Measurements from ENCODE around the gene SECISBP2L.
"Not testable (repeated sequence)": the region's sequence is repeated elsewhere in the genome, so short reads cannot be mapped to it uniquely, and the experiment has no call there.

SECISBP2L gene

GRCh38 chr15:48993380-48993779, 52.9 kb downstream of the SECISBP2L start:
- DNase-seq (ENCODE audit: low spot score) = no peak

- no peak for DNase-seq (ENCODE audit: low spot score)
Observed at GRCh38 chr15:48992545-48992944, 53.7 kb downstream of the SECISBP2L start.

- DNase-seq (ENCODE audit: low spot score) = no peak
Observed at GRCh38 chr15:48992096-48992495, 54.1 kb downstream of the SECISBP2L start.

DNA sequence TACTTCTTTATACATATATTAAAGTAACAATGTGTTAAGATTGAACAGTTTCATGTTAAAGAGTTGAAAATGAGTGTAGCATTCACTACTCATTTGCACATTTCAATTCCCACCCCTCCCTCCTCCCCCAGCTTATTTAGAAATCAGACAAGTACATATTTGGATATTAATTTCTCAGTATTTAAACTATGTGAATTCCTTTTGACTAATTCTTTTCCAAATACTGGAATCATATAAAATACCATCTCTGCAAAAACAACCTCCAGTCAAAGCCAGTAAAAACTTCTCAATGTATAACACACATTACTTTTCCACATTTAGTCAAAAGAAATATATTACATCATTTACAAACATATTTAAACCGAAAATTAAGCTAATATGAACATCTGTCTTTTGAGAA, 57.1 kb downstream of the SECISBP2L start:
- DNase-seq (ENCODE audit: low spot score) = no peak

DNA sequence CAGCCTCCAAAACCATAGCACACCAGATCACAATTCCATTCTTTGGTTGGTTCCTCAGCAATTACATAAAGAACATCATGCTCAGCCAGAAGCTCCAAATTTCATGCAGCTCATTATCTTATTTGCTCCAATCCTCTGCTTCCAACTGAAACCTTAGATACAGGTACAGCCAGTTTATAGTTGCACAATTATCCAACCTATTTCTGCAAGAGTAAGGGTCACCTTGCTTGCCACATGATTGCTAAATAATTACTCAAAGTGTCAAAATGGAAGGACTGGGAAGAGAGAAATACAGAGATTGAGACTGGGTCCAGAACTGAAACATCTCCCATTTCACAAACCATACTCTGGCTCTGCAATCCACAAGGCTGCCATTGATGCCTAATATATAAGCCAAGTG, 59.1 kb downstream of the SECISBP2L start:
- no peak for DNase-seq (ENCODE audit: low spot score)

GRCh38 chr15:48986240-48986639, 60.0 kb downstream of the SECISBP2L start:
- no peak for DNase-seq (ENCODE audit: low spot score)

- no peak for DNase-seq (ENCODE audit: low spot score)
Observed at GRCh38 chr15:48985516-48985915, 60.7 kb downstream of the SECISBP2L start.

- DNase-seq (ENCODE audit: low spot score) = no peak
Observed at GRCh38 chr15:48984811-48985352, 61.4 kb downstream of the SECISBP2L start.

DNA sequence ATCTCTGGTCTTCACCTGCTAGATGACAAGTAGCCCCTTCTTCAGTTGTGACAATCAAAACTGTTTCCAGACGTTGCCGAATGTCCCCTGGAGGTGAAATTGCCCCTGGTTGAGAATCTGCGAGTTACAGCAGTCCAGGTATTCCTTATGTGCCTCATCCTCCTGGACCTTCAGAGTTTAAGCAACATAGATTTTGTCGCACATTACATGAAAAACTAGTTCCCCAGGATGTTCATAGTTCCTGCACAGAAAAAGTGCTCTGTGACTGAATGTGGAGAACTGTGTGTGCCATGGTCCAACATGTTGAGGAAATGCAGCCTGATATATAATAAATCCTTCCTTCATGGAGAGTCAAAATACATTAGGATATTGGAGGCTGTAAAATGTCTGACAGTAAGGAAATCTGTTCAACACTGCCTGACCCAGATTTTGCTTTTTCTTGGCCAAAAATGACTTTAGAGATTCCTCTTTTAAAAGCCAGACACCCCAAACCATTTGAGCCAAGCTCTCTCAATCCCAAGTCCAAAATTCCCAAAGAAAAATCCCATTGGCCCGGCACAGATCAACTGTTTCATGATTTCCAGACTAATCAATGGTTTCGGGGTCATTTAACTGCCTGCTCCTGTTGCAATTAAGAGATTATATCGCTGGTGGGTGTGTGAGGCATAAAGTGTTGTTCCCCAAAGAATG, 62.1 kb downstream of the SECISBP2L start:
- no peak for DNase-seq (ENCODE audit: low spot score)

DNA sequence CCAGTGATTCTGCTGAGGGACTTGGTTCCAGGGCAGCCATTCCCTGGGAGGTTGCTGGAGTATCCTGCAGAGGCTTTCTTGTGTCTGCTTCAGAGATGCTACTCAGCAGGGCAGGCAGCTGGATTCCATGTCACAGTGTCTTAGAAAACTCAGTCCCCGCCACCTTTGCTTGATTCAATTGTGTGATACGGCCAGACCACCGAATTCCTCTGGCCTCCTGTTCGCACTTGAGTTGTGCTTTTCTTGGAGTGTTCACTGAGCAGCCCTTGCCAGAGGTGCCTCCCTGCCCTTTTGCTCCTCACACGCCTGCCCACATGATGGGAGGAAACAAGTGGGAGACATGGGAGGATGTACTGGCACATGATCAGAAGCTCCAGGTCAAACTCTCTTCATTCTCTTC, 62.9 kb downstream of the SECISBP2L start:
- DNase-seq (ENCODE audit: low spot score) = no peak

DNA sequence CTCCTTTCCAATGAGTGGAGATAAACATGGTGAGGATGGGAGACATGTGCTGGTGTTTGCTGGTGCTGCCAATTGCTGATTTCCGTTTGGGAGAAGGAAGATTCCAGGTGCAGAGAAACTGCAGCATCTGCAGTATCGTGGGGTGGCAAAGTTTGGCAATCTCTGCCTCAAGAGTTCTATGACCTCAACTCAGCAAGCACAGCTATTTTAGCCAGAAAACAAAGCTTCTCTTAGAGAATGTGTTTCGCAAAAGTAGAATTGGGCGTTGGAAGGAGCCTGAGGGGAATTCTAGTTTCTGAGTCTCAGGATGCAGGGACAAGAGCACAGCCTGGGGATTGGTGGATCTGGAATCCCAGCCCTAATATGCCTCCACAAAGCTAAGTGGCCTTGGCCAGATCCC, 64.3 kb downstream of the SECISBP2L start:
- DNase-seq (ENCODE audit: low spot score) = no peak

DNA sequence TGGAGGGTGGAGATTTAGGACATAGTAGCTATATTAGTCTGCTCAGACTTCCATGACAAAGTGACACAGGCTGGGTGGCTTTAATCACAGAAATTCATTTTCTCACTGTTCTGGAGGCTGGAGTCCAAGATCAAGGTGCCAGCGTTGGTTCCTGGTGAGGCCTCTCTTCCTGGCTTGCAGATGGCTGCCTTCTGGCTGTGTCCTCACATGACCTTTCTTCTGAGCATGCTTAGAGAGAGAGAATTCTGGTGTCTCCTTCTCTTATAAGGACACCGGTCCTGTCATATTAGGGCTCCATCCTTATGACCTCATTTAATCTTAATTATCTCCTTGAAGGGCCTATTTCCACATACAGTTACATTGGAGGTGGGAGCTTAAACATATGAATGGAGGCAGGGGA, 67.6 kb downstream of the SECISBP2L start:
- DNase-seq (ENCODE audit: low spot score) = peak; percentile 32

DNA sequence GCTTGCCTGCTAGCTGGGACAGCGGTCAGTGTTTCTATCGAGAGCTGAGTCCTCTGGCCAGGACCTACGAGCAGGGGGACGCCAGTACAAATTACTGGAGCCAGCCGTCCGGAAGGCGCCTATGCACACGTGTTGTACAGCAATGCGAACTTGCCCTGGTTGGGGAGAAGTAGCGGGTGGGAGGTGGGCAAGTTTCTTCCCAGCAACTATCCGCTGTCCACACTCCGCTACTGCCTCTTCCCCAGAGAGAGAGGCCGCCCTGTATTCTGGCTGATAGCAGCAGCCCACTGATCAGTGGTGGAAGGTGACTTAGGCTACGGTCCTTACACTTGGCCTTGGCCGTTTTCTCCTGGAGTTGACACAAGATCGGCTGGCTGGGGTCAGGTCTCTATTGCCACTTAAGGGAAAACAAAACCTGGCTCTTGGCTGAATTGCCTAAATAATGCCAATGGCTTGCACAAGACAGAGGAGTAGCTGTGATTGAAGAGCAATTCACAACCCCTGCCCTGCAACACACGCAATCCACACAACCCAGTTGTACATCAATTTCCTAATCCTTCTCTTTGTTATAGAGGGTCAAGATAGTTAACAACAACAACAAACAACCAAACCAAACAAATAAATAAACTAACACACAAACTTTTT, 69.7 kb downstream of the SECISBP2L start:
- DNase-seq (ENCODE audit: low spot score) = no peak

DNA sequence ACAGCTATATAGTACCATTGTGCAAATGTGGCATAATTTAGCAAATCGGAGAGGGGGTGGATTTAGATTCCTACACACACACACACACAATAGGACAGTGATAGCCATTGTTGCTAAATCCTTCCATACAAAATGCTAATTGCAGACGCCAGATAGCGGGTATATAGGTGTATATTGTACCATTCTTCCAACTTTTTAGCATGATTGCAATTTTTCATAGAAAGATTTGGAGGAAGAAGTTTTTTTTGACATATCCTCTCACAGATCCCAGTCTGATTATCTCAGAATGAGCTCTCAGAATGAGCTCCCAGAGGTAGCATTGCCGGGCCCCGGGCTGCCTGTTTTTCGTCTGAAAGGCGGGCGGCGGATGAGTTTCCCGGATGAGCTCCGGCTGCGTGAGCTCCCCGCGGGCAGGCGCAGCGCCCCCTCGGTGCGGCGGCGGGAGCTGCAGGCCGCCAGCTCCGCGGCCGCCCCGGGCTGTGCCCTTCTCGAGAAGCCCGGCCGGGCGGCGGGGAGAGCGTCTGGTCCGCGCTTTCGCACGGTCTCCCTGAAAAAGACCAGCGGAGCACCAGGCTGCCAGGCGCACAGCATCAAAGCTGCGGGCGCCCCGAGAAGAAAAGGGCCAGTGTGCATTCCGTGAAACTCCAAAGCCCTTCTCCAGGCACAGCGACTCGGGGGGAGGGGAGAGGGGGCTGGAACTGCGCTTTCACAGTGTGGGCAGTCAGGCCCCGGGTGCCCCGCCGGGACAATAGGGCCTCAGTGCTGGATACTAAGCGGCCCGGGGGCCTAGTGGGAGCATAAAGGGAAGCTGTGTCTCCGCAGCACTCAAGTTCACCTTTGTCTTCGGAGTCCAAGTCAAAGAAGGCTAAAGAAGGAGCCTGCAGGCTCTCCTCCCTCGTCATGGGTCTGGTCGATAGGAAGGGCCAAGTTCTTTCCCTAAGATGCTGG, 70.5 kb downstream of the SECISBP2L start:
- DNase-seq (ENCODE audit: low spot score) = peak; percentile 86

DNA sequence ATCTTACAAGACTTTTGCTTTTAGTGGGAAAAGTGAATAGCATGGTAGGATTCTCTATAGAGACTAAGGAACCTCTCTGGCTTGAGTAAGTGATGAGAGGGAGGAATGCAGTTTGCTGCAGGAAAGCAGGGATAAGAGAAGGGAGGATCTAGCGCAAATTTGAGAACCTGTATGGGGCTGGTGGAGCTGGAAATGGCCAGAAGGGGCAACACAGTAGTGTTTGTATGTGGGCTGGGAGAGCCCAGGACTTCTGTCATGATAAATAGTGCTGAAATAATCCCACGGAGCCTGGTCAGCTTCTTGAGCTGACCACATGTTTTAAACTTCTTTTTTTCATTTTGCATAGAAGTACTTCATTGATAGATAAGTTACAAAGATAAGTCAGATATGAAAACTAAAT, 71.4 kb downstream of the SECISBP2L start:
- DNase-seq (ENCODE audit: low spot score) = peak; percentile 48

DNA sequence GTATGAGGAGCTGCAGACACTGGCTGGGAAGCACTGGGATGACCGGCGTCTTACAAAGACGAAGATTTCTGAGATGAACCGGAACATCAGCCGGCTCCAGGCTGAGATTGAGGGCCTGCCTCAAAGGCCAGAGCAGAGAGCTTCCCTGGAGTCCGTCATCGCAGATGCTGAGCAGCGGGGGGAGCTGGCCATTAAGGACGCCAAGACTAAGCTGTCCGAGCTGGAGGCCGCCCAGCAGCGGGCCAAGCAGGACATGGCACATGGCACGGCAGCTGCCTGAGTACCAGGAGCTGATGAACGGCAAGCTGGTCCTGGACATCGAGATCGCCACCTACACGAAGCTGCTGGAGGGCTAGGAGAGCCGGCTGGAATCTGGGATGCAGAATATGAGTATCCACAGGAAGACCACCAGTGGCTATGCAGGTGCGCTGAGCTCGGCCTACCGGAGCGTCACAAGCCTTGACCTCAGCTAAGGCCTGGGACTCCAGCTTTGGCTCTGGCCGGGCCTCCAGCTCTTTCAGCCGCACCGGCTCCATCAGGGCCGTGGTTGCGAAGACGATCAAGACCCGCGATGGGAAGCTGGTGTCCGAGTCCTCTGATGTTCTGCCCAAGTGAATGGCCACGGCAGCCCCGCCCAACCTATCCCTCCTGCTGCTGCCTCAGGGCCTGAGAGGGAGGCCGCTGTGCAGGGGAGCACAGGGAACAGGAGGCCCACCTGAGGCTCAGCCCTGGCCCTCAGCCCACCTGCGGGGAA, 73.3 kb downstream of the SECISBP2L start:
- DNase-seq (ENCODE audit: low spot score) = no peak

GRCh38 chr15:48970926-48971325, 75.3 kb downstream of the SECISBP2L start:
- DNase-seq (ENCODE audit: low spot score) = not testable (repeated sequence)

- no peak for DNase-seq (ENCODE audit: low spot score)
Observed at GRCh38 chr15:48968066-48968465, 78.2 kb downstream of the SECISBP2L start.

GRCh38 chr15:48967336-48967735, 78.9 kb downstream of the SECISBP2L start:
- no peak for DNase-seq (ENCODE audit: low spot score)

DNA sequence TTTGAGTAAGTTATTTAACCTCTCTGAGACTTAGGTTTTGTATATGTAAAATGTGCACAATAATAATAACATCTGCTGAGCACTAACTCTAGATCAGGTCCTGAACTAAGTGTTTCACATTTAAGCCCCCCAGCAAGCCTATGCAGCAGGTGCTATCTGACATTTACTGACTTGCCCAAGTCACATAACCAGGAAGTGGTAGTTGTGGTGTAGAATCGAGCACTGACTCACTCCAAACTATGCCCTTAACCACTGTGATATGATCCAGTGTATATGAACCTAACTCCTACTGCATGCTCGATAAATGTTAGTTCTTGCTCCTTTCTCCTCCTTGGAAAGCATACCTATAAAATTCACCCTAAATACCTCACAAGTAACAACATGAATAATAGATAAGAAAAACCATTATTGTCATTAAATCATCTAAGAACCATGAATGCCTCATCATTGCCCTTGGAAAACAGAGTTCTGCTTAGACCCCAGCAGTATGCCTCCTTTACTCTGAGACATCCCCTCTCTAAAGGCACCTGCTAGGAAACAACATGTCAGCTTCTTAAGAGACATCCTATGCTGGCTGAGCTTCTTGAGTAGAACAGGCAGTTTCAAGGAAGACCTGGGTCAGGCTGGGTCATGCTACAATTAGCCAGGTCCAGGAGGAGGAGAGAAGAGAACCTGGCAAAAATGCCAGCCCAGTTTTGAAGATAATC, 79.5 kb downstream of the SECISBP2L start:
- no peak for DNase-seq (ENCODE audit: low spot score)

- DNase-seq (ENCODE audit: low spot score) = peak; percentile 24
Observed at GRCh38 chr15:48965972-48966371, 80.3 kb downstream of the SECISBP2L start.

Data from SK-N-DZ (cell line).